Ramos (cell line): ENCODE data around the gene PACRG.

Experiments used
- in situ Hi-C: fragments of 300-500 bp; cut with MboI; formaldehyde crosslinking; loops from one replicate; pipeline ENCODE4 v1.14.3; 2022; ENCODE audit warnings: low sequenced_read_pairs; ENCODE audit not compliant: unreplicated experiment

Gene PACRG

GRCh38 chr6:162709431-162709830 lies 18.3 kb upstream of the PACRG start:
- in situ Hi-C loops: no loop called here

- in situ Hi-C loops: no loop called here
Measured at GRCh38 chr6:162710419-162710818, 17.4 kb upstream of the PACRG start.

- in situ Hi-C loops: no loop called here
Measured at GRCh38 chr6:162710936-162711335, 16.8 kb upstream of the PACRG start.

GRCh38 chr6:162711376-162711775 lies 16.4 kb upstream of the PACRG start:
- in situ Hi-C loops: no loop called here

GRCh38 chr6:162712694-162713093 lies 15.1 kb upstream of the PACRG start:
- in situ Hi-C loops: no loop called here

- in situ Hi-C loops: no loop called here
Measured at GRCh38 chr6:162713974-162714780, 13.6 kb upstream of the PACRG start.

GRCh38 chr6:162715601-162716000 lies 12.2 kb upstream of the PACRG start:
- in situ Hi-C loops: no loop called here

- in situ Hi-C loops: no loop called here
Measured at GRCh38 chr6:162719528-162719927, 8.2 kb upstream of the PACRG start.

GRCh38 chr6:162721404-162721687 lies 6.4 kb upstream of the PACRG start:
- in situ Hi-C loops: no loop called here

GRCh38 chr6:162722226-162722625 lies 5.5 kb upstream of the PACRG start:
- in situ Hi-C loops: no loop called here

GRCh38 chr6:162722633-162723032 lies 5.1 kb upstream of the PACRG start:
- in situ Hi-C loops: no loop called here

GRCh38 chr6:162726947-162727321 lies 840 bp upstream of the PACRG start:
- in situ Hi-C loops: no loop called here

- in situ Hi-C loops: no loop called here
Measured at GRCh38 chr6:162728197-162728596, 423 bp downstream of the PACRG start.

- in situ Hi-C loops: no loop called here
Measured at GRCh38 chr6:162728706-162729105, 932 bp downstream of the PACRG start.

GRCh38 chr6:162730502-162730901 lies 2.7 kb downstream of the PACRG start:
- in situ Hi-C loops: no loop called here

- in situ Hi-C loops: no loop called here
Measured at GRCh38 chr6:162733489-162733888, 5.7 kb downstream of the PACRG start.

GRCh38 chr6:162736961-162737360 lies 9.2 kb downstream of the PACRG start:
- in situ Hi-C loops: no loop called here

- in situ Hi-C loops: no loop called here
Measured at GRCh38 chr6:162750776-162751175, 23.0 kb downstream of the PACRG start.

- in situ Hi-C loops: no loop called here
Measured at GRCh38 chr6:162751211-162751859, 23.6 kb downstream of the PACRG start.

- in situ Hi-C loops: no loop called here
Measured at GRCh38 chr6:162753775-162754174, 26.0 kb downstream of the PACRG start.

GRCh38 chr6:162770136-162770535 lies 42.4 kb downstream of the PACRG start:
- in situ Hi-C loops: no loop called here

- in situ Hi-C loops: no loop called here
Measured at GRCh38 chr6:162770955-162771354, 43.2 kb downstream of the PACRG start.
